HG02798 (cell line): ENCODE measurements around the gene PLPP3.

Source experiments
- ATAC-seq: cut with Tn5 transposase; IDR thresholded peaks from one replicate; pipeline ENCODE4 v1.9.1; 2021; ENCODE audit warnings: mild to moderate bottlenecking; ENCODE audit not compliant: unreplicated experiment, poor library complexity

PLPP3 gene

DNA sequence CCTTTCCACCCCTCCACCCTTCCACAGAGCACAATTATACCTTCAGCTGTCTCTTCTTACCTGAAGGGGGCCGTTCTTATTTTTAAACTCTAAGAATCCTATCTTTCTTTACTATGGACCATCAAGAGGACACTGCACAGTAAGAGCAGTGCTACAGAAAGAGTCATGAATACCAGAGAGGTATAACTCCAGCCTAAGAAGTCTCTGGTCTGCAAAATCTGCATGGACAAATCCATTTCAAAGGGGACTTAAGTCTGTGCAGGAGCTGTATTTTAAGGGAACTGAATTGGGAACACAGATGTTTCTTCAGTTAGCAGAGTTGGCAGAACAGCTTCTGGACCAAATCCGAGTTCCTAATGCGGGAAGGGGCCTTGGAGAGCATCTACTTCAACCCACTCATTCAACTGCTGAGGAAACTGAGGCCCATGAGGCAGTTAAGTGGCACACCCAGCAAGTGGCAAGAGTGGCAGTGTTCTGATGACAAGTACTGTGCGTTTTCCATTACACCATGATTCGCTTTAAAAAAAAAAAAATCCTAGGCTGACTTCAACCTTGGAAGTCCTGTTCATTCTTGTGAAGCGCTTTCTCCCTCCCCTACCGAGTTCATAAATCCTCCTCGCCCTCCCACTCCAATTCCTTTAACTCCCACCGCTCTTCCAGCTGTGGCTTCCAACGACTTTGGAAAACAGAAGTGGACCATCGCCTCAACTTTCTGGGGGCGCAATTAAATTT, 1.8 kb downstream of the PLPP3 start:
- ATAC-seq, result no peak

DNA sequence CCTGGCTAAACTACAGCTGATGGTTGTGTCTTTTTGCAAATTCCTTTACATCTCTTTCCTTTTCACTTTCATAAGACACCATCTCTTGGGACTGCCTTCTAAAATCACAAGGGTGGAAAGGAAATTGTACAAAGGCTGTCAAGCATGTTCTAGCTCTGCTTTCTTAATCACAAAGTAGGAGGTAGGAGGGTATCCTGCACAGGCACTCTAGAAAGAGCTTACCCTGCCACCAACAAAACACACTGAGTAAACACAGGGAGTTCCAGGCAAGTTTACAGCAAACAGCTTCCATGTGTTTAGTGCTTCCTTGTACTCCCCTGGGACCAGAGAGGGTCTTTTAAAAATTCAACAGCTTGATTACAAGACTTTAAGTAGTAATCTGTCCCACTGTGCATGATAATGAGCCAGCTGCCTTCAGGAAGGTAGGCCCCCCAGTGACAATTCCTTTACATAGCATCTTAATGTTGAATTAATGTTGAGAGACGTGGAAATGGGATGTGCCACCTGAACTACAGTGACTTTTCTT, 2.4 kb downstream of the PLPP3 start:
- no peak for ATAC-seq

DNA sequence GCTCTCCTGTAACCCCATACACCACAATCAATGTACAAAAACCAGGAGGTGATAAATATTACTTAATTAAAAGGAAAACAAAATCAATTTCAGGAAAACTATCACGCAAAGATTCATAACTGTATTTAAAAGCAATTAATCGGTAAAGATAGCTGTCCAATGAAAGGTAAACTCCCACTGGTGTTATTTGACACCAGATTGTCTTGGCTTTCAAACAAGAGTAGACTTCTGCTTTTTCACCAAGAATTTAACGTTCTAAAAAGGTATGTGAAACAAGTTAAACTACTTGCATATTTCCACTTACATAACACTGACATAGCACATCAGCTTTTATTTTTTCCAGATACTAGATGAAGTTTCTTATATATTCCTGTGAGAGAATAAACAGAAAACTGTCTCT, 3.5 kb downstream of the PLPP3 start:
- no peak for ATAC-seq

DNA sequence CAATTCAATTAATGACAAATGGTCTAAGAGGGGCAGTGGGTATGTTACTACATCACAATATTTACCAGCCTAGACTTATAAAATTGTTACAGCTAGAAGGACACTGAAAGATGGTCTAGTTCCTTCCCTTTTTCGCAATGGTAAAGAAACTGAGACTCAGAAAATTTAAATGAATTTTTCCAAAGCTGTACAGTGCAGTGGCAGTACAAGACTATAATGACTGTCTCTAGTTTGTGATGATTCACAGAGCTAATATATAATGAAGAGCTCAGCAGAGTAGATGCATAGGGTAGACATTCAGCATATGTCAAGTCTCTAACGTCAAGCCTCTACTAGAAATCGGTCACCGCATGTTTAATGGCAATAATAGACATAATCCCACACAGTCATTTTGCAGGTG, 4.6 kb downstream of the PLPP3 start:
- no peak for ATAC-seq

DNA sequence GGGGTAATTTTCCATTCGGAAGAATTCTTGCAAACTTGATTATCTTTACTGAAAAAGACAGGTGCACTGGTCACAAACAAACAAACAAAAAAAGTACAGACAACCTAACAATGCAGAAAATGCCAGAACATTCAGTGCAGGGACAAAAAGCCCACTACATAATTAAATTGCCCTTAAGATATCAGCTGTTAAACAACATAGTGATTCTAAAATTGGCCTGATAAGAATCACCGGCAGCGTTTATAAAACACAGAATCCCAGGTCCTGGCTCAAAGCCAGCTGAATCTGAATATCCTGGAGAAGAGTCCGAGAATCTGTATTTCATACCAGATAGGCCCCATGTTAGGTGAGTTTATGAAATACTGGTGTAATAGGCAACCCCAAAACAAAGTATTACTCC, 6.1 kb downstream of the PLPP3 start:
- ATAC-seq, result no peak

DNA sequence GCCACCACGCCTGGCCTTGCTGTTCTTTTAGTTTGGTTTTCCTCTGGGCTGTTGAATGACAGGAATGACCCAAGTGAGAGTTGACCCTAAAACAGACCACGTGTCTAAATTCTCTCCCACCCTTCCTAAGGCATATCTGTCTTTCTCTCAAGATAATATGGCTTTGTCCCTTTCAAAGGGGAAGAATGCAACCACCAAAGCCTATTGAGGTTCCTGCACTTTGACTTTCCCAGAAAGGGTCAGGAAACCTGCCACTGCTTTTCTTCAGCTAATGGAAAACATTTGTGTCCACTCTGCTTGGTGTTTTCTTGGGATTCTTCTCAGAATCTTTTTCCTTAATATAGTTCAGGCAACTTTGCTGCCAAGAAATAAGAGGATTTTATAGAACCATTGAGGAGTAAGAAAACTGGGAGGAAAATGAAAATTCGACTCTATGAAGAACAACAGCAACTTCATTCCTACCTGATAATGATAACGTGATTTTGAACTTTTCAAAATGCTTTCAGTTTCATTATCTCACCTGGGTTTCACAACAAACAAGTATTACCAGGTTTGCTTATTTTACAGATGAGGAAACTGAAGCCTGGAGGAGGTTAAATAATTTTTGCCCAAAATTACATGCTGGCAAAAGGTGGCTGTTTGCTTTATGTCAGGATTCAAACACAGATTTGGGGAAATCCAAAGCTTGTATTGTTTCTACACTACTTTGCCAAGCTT, 6.9 kb downstream of the PLPP3 start:
- no peak for ATAC-seq

DNA sequence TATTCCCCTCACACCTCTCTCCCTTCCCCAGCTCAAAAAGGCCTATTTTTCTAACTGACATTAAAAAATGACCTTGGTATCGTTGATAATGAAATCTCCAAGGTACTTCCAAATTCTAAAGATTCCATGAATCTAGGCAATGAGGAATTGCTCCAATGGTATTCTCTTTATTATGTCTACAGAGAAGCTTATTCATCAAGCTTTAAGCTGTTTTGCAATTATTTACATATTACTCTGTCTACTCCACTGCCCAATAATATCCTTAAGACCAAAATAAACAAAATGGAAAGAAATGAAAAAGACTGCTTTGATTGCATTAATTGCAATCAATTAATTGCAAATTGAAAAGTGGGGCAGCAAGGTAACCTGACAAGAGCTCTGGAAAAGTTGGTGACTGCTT, 7.9 kb downstream of the PLPP3 start:
- ATAC-seq, result no peak

DNA sequence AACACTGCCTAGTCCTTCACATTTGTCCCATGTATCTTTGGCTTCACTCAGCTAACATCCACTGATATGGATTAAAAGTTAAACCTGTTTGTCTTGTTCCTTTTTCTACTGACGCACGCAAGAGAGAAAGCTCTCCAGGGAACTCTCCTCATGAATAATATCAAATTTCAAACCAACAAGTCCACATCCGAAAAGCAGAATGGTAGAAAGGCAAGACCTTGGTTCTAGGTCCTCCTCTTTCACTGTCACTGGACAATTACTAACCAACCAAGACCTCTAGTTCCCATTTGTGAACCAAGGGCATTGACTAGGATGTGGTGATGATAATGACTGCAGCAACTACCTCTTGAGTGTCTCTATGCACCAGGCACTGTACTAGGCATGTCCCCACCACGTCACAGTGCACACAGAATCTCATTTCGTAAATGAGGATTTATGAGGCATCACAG, 8.4 kb downstream of the PLPP3 start:
- ATAC-seq, result no peak

DNA sequence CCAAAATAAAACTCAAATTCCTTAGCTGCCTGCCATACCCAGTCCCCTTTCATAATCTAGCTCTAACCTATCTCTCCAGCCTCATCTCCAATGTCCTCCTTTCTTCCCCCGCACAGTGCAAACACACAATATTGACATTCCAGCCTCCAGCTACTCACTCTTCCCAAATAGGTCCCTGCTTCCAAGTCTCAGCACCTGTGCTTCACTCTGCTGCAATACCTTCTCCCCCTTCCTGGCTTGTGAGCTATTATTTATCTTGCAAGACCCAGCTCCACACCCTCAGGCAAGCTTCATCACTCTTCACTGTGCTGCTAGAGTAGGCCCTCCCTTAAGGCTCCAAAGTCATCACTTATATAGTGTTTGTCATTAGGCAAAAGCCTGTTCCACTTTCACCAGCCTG, 9.7 kb downstream of the PLPP3 start:
- no peak for ATAC-seq

DNA sequence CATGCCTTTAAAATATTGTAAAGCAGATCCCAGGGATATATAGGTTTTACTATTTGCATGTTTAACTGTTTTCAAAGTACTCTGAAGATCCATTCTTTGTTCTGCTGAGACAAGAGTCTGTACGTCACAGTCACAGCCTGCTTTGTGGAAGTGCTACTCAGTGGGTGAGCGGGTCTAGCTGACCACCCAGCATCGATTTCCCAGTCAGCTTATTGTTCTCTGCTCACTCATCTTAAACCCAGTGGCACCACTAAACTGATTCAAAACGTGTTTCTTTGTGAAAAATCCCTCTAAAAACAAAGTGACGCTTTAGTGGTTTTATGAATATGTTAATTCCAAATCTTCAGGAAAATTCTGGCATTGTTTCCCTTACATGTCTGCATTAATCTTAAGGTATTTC, 12.4 kb downstream of the PLPP3 start:
- ATAC-seq, result no peak

DNA sequence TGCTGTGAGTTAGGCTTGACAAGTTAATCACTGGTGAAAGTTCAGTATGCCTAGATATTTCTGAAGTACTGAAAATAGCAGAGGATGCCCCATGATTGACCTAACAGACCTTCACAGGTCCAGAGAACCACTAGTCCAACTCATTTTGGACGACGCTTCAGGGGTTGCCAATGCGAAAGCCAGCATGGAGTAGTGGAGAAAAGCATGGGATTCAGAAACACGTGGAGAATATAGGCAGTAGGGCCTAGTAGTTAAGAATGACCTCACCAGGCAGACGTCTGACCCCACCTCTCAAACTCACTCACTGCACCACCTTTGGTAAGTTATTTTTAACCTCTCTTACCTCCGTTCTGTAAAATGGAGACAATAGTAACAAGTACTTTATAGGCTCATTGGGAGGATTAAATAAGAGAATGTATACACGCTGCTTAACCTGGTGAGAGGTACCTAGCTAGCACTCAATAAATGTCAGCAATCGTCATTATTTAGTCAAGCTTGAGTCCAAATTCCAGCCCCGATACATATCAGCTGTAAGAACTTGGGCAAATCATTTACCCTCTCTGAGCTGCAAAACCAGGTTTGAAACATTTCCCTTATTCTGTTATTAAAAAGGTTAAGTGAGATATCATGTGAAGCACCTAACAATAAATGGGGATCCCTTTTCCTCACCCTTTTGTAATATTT, 13.2 kb downstream of the PLPP3 start:
- ATAC-seq, result no peak

DNA sequence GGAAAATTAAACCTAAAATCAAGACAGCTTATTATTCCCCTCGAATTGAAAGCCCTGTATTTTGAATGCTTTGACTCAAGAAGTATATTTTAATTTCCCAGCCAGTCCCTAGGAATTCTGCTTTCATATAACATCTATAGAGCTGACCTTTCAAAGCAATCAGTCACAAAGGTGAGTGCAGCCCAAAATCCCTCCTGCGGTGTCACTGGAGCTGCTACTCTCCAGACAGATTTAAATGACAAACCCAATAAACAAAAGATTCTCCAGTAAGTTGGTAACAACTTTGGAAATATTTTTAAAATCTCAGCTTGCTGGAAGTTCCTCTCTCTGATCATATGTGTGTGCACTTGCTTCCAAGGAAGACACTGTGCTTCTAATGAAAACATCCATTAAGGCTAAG, 14.7 kb downstream of the PLPP3 start:
- ATAC-seq, result no peak

DNA sequence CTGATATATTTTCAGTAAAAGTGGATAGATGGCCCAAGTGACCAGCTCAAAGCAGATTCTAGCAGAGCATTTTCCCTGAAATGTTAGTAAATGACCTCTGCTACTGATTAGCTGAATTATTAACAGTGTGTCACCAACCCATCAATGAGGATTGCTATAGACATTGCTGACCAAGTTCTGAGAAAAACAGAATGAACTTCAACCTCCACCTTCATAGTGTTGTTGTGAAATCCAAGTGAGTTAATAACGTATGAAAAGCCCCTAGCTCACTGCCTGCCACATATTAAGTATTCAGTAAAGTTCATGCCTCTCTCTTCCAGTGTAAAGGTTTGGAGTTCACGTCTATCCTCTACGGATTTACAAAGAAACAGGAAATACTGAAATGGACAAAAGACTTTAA, 15.8 kb downstream of the PLPP3 start:
- ATAC-seq, result no peak

DNA sequence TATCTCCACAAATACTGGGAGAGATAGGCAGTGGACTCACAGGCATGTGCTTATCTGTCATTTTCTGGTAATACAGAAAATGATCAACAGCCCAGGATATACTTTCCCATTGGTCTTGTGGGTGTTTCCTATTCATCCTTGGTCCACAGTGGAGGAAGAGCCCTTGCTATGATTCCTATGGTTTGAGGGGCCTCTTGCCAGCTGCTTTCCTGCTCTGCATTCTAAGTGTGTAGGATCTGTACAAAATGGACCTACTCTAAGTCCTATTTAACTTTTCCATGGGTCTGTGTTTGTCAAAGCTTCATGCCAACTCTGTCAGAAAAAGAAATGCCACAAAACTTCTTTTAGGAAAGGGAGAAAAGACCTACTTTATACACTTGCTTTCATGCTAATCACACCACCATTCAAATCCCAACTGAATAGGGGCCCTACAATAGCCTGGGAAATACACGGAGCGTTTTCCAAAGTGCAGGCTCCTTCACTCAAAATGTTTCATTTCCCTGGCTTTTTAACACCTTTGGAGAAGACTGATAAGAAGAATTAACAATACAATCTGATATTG, 16.4 kb downstream of the PLPP3 start:
- no peak for ATAC-seq

DNA sequence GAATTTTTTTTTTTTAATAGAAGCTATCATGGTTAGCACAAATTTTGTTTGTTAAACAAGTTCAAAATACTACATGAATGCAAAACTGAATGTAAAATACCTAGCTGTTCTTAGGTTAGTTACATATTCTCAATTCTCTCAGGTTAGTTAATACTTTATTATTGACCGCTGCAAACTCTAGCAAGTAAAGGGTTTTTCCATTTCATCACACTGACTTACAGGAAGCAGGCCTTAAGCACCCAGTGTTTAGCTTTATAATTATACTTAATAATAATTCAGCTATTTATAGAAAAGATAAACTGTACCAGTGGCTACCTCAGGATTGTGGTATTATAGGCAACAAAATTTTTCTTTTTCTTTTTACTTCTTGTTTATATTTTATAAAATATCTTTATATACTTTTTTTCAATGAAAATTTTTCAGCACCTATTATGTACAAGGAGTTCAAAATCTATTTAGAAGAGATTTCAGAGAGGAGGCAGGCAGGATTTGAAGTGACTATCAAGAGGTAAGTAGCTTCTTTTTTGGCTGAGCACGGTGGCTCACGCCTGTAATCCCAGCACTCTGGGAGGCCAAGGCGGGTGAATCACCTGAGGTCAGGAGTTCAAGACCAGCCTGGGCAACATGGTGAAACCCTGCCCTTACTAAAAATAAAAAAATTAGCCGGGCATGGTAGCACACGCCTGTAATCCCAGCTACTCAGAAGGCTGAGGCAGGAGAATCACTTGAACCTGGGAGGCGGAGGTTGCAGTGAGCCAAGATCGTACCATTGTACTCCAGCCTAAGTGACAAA, 17.9 kb downstream of the PLPP3 start:
- ATAC-seq, result no peak

DNA sequence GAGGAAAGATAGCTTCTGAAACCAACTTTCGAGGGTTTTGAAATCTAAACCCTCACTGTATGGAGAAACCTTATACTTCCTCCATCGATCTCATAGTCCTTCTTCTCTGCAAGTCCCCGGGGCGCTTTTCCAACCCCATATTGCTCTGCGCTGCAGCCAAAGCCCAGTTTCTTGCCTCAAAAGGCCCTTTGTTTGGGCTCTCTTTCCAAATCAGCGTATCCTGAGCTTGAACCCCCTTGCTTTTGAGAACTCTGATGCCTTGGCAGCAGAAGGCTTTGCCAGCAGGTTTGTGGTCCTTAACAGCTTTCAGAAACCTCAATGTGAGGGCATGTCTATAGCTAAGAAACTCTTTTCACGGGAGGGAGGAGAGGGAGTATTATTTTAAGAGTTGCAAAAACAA, 21.6 kb downstream of the PLPP3 start:
- no peak for ATAC-seq

DNA sequence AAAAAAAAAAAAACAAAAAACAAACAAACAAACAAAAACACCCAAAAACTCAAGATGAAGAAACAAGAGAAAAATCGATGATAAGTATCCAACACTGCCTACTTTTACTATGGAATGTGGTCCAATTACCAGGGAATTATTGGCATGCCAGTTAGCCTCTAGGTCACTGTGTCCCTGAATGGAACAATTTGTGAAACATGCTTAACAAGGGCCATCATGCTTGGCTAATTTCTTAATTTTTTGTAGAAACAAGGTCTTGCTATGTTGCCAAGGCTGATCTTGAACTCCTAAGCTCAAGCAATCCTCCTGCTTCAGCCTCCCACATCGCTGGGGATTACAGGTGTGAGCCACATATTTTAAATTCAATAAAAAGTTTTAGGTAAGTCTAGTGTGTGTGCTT, 23.9 kb downstream of the PLPP3 start:
- ATAC-seq, result no peak

DNA sequence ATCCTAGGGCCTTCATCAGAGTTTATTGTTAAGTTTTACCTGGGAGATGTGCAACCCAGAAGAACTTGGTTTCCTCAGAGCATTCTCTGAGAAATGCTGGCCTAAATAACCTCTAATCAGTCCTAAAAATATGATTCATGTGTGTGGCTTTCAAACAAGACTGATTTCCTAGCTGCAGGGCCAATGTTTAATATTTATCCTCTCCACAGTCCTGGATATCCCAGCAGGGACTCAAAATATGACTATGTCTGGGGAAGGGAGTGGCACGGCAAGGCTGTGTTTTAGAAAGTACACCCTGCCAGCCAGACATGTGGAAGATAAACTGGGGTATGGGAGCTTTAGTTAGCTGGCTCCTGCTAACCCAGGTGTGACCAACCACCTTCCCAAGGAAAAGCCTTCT, 26.3 kb downstream of the PLPP3 start:
- no peak for ATAC-seq

DNA sequence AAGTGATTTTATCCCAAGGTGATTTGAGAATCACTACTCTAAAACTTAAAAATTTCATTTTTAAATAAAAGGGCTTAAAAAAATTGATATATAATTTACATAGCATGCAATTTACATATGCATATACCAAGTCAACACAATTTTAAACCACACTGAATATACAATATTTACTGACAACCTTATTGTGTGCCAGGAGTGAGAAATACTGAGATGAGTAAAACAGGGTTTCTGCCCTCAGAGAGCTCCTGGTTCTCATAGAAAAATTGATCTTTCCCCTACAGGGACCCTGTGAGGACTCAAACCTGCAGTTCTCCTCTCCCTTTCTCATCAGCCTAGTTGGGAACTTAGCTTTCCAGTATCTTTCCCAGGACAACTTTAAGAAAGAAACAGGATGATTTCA, 27.0 kb downstream of the PLPP3 start:
- no peak for ATAC-seq

DNA sequence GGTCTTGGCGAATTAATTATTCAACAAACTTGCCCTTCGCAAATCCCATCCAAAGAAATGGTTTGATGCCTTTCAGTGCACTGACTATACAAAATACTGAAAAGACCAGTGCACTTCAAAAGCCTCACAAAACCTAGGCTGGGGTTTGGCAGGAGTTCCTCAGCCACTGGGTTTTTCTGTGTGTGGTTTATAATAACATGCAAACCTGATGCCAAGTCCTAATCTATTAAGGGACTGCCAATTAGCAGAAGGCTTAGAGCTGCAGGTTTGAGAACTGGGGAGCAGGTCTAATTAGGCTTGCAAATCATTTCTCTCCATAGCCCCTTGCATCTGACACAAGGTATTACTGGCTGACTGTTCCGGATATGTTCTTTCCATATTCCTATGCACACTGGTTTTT, 27.7 kb downstream of the PLPP3 start:
- no peak for ATAC-seq
